HEK293 (cell line): ENCODE measurements around the gene PCGF1.
A peak's percentile ranks its signal among the peaks of the same experiment; 100 is the strongest.

Experiments used
- GLIS2 ChIP-seq: fragments of 450-650 bp; formaldehyde crosslinking; IDR thresholded peaks from 2 replicates; pipeline ENCODE4 v1.5.1; 2016; ENCODE audit warnings: missing biosample characterization, missing genetic modification characterization
- HOXD13 ChIP-seq: sonication (generic); formaldehyde crosslinking; IDR thresholded peaks from 2 replicates; pipeline ENCODE4 v1.8.0; 2022; ENCODE audit warnings: missing genetic modification reagents, borderline replicate concordance
- KLF1 ChIP-seq: fragments of 450-650 bp; formaldehyde crosslinking; IDR thresholded peaks from 2 replicates; pipeline ENCODE4 v1.5.1; 2016; ENCODE audit warnings: missing biosample characterization, missing genetic modification characterization
- SALL2 ChIP-seq: fragments of 450-650 bp; formaldehyde crosslinking; IDR thresholded peaks from 2 replicates; pipeline ENCODE4 v1.5.0; 2017; ENCODE audit warnings: missing biosample characterization, mild to moderate bottlenecking, missing genetic modification characterization, borderline replicate concordance
- ZEB2 ChIP-seq: fragments of 450-650 bp; formaldehyde crosslinking; IDR thresholded peaks from 2 replicates; pipeline ENCODE4 v1.5.1; 2016; ENCODE audit warnings: missing biosample characterization, missing genetic modification characterization
- ZFP69B ChIP-seq: fragments of 450-650 bp; formaldehyde crosslinking; IDR thresholded peaks from 2 replicates; pipeline ENCODE4 v1.5.1; 2016; ENCODE audit warnings: missing biosample characterization, missing genetic modification characterization
- ZNF146 ChIP-seq: fragments of 450-650 bp; formaldehyde crosslinking; IDR thresholded peaks from 2 replicates; pipeline ENCODE4 v1.5.1; 2016; ENCODE audit warnings: missing biosample characterization, missing genetic modification characterization
- ZNF174 ChIP-seq: fragments of 450-650 bp; formaldehyde crosslinking; IDR thresholded peaks from 2 replicates; pipeline ENCODE4 v1.5.0; 2017; ENCODE audit warnings: missing biosample characterization, mild to moderate bottlenecking, missing genetic modification characterization
- ZNF175 ChIP-seq: fragments of 450-650 bp; formaldehyde crosslinking; IDR thresholded peaks from 2 replicates; pipeline ENCODE4 v1.5.1; 2016; ENCODE audit warnings: missing biosample characterization, missing genetic modification characterization
- ZNF184 ChIP-seq: fragments of 450-650 bp; IDR thresholded peaks from 2 replicates; pipeline ENCODE4 v1.5.1; 2018; ENCODE audit warnings: missing biosample characterization, mild to moderate bottlenecking, missing genetic modification characterization
- ZNF2 ChIP-seq: fragments of 450-650 bp; formaldehyde crosslinking; IDR thresholded peaks from 2 replicates; pipeline ENCODE4 v1.5.1; 2016; ENCODE audit warnings: missing biosample characterization, missing genetic modification characterization
- ZNF23 ChIP-seq: fragments of 450-650 bp; formaldehyde crosslinking; IDR thresholded peaks from 2 replicates; pipeline ENCODE4 v1.5.1; 2016; ENCODE audit warnings: missing biosample characterization, missing genetic modification characterization, borderline replicate concordance
- ZNF239 ChIP-seq: fragments of 450-650 bp; formaldehyde crosslinking; IDR thresholded peaks from 2 replicates; pipeline ENCODE4 v1.5.1; 2016; ENCODE audit warnings: missing biosample characterization, missing genetic modification characterization
- ZNF473 ChIP-seq: fragments of 450-650 bp; formaldehyde crosslinking; IDR thresholded peaks from 2 replicates; pipeline ENCODE4 v1.5.1; 2017; ENCODE audit warnings: missing biosample characterization, missing genetic modification characterization
- ZNF48 ChIP-seq: fragments of 450-650 bp; formaldehyde crosslinking; IDR thresholded peaks from 2 replicates; pipeline ENCODE4 v1.5.1; 2016; ENCODE audit warnings: missing biosample characterization, missing genetic modification characterization
- ZNF514 ChIP-seq: fragments of 450-650 bp; formaldehyde crosslinking; IDR thresholded peaks from 2 replicates; pipeline ENCODE4 v1.5.1; 2016; ENCODE audit warnings: missing biosample characterization, missing genetic modification characterization
- ZNF707 ChIP-seq: fragments of 450-650 bp; formaldehyde crosslinking; IDR thresholded peaks from 2 replicates; pipeline ENCODE4 v1.5.1; 2016; ENCODE audit warnings: missing biosample characterization, missing genetic modification characterization
- ZNF776 ChIP-seq: fragments of 450-650 bp; formaldehyde crosslinking; IDR thresholded peaks from 2 replicates; pipeline ENCODE4 v1.5.0; 2017; ENCODE audit warnings: missing biosample characterization, missing genetic modification characterization, borderline replicate concordance
- ZNF837 ChIP-seq: fragments of 450-650 bp; formaldehyde crosslinking; IDR thresholded peaks from 2 replicates; pipeline ENCODE4 v1.5.1; 2016; ENCODE audit warnings: missing biosample characterization, missing genetic modification characterization
- ZNF843 ChIP-seq: fragments of 450-650 bp; formaldehyde crosslinking; IDR thresholded peaks from 2 replicates; pipeline ENCODE4 v1.5.1; 2016; ENCODE audit warnings: missing biosample characterization, missing genetic modification characterization
- ZSCAN23 ChIP-seq: fragments of 450-650 bp; formaldehyde crosslinking; IDR thresholded peaks from 2 replicates; pipeline ENCODE4 v1.5.1; 2016; ENCODE audit warnings: missing biosample characterization, missing genetic modification characterization
- TF ChIP-seq, protein P1 (sequence below): fragments of 450-650 bp; formaldehyde crosslinking; IDR thresholded peaks from 2 replicates; pipeline ENCODE4 v1.5.1; 2017; ENCODE audit warnings: missing biosample characterization, missing genetic modification characterization
- TF ChIP-seq, protein P2 (sequence below): fragments of 450-650 bp; formaldehyde crosslinking; IDR thresholded peaks from 2 replicates; pipeline ENCODE4 v1.5.1; 2017; ENCODE audit warnings: missing biosample characterization, missing genetic modification characterization
- TF ChIP-seq, protein P3 (sequence below): fragments of 450-650 bp; formaldehyde crosslinking; IDR thresholded peaks from 2 replicates; pipeline ENCODE4 v1.5.1; 2016; ENCODE audit warnings: missing biosample characterization, missing genetic modification characterization, borderline replicate concordance
- TF ChIP-seq, protein P4 (sequence below): fragments of 450-650 bp; formaldehyde crosslinking; IDR thresholded peaks from 2 replicates; pipeline ENCODE4 v1.5.1; 2017; ENCODE audit warnings: missing biosample characterization, missing genetic modification characterization
- TF ChIP-seq, protein P5 (sequence below): fragments of 450-650 bp; formaldehyde crosslinking; conservative IDR thresholded peaks from 2 replicates; pipeline ENCODE4 v1.5.1; 2016; ENCODE audit warnings: low read depth, missing biosample characterization, missing genetic modification characterization

PCGF1 gene

DNA sequence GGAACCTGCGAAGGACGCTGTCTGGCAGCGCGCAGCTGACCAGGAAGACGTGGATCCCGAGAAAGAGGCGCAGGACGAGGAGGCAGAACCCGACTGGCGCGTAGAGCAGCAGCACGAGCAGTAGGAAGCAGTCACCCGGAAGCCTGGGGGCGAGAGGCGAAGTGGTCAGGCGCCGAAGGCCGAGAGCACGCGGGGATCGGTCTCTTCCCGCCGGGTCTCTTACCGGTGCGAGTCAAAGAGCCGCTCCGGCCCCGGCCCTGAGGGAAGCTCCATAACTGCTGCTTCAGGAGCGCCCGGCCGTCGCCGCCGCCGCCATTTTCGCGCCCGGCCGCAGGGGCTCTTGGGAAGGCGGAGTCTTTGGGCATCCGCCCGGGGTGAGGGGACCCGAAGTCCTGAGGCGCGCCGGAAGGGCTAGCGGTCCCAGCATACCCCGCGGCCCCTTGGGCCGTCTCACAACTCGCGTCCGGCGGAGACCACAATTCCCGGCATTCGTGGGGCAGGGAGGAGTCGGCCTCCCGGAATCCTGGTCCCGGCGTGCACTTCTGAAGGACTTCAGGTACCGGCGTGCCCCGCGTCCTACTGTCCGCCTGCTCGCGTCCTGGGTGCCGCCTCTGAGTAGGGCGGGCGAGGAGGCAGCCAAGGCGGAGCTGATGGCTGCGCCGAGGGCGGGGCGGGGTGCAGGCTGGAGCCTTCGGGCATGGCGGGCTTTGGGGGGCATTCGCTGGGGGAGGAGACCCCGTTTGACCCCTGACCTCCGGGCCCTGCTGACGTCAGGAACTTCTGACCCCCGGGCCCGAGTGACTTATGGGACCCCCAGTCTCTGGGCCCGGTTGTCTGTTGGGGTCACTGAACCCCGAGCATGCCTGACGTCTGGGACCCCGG is 22.1 kb upstream of the PCGF1 start, which contains the start of the genes AUP1 and HTRA2 (continued):
- TF ChIP-seq, protein P1, sequence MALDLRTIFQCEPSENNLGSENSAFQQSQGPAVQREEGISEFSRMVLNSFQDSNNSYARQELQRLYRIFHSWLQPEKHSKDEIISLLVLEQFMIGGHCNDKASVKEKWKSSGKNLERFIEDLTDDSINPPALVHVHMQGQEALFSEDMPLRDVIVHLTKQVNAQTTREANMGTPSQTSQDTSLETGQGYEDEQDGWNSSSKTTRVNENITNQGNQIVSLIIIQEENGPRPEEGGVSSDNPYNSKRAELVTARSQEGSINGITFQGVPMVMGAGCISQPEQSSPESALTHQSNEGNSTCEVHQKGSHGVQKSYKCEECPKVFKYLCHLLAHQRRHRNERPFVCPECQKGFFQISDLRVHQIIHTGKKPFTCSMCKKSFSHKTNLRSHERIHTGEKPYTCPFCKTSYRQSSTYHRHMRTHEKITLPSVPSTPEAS, result no peak
- TF ChIP-seq ZNF776 (tag by site-specific recombination) (no peak), ZNF175 (no peak), ZNF514 (tag by site-specific recombination) (no peak), ZNF146 (tag by site-specific recombination) (no peak), ZSCAN23 (tag by site-specific recombination) (no peak), ZEB2 (peak; percentile 74), ZNF48 (tag by site-specific recombination) (no peak), ZNF184 (tag by site-specific recombination) (no peak), ZNF707 (tag by site-specific recombination) (no peak), HOXD13 (CRISPR knock-in tag) (no peak), ZFP69B (tag by site-specific recombination) (no peak), ZNF239 (tag by site-specific recombination) (no peak), GLIS2 (peak; percentile 46; the same call in 1 of the 2 replicates), ZNF23 (tag by site-specific recombination) (no peak), KLF1 (tag by site-specific recombination) (peak; percentile 10; the same call in 1 of the 2 replicates), ZNF174 (tag by site-specific recombination) (no peak), ZNF2 (no peak; the same call in 1 of the 2 replicates), ZNF837 (tag by site-specific recombination) (no peak), ZNF843 (tag by site-specific recombination) (peak; percentile 15; the same call in 1 of the 2 replicates), ZNF473 (tag by site-specific recombination) (no peak), SALL2 (tag by site-specific recombination) (no peak)
- TF ChIP-seq, protein P2, sequence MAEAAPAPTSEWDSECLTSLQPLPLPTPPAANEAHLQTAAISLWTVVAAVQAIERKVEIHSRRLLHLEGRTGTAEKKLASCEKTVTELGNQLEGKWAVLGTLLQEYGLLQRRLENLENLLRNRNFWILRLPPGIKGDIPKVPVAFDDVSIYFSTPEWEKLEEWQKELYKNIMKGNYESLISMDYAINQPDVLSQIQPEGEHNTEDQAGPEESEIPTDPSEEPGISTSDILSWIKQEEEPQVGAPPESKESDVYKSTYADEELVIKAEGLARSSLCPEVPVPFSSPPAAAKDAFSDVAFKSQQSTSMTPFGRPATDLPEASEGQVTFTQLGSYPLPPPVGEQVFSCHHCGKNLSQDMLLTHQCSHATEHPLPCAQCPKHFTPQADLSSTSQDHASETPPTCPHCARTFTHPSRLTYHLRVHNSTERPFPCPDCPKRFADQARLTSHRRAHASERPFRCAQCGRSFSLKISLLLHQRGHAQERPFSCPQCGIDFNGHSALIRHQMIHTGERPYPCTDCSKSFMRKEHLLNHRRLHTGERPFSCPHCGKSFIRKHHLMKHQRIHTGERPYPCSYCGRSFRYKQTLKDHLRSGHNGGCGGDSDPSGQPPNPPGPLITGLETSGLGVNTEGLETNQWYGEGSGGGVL, result no peak
- TF ChIP-seq, protein P3, sequence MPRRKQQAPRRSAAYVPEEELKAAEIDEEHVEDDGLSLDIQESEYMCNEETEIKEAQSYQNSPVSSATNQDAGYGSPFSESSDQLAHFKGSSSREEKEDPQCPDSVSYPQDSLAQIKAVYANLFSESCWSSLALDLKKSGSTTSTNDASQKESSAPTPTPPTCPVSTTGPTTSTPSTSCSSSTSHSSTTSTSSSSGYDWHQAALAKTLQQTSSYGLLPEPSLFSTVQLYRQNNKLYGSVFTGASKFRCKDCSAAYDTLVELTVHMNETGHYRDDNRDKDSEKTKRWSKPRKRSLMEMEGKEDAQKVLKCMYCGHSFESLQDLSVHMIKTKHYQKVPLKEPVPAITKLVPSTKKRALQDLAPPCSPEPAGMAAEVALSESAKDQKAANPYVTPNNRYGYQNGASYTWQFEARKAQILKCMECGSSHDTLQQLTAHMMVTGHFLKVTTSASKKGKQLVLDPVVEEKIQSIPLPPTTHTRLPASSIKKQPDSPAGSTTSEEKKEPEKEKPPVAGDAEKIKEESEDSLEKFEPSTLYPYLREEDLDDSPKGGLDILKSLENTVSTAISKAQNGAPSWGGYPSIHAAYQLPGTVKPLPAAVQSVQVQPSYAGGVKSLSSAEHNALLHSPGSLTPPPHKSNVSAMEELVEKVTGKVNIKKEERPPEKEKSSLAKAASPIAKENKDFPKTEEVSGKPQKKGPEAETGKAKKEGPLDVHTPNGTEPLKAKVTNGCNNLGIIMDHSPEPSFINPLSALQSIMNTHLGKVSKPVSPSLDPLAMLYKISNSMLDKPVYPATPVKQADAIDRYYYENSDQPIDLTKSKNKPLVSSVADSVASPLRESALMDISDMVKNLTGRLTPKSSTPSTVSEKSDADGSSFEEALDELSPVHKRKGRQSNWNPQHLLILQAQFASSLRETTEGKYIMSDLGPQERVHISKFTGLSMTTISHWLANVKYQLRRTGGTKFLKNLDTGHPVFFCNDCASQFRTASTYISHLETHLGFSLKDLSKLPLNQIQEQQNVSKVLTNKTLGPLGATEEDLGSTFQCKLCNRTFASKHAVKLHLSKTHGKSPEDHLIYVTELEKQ, result no peak
- TF ChIP-seq, protein P4, sequence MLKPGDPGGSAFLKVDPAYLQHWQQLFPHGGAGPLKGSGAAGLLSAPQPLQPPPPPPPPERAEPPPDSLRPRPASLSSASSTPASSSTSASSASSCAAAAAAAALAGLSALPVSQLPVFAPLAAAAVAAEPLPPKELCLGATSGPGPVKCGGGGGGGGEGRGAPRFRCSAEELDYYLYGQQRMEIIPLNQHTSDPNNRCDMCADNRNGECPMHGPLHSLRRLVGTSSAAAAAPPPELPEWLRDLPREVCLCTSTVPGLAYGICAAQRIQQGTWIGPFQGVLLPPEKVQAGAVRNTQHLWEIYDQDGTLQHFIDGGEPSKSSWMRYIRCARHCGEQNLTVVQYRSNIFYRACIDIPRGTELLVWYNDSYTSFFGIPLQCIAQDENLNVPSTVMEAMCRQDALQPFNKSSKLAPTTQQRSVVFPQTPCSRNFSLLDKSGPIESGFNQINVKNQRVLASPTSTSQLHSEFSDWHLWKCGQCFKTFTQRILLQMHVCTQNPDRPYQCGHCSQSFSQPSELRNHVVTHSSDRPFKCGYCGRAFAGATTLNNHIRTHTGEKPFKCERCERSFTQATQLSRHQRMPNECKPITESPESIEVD (tag by site-specific recombination), result no peak
- TF ChIP-seq, protein P5, sequence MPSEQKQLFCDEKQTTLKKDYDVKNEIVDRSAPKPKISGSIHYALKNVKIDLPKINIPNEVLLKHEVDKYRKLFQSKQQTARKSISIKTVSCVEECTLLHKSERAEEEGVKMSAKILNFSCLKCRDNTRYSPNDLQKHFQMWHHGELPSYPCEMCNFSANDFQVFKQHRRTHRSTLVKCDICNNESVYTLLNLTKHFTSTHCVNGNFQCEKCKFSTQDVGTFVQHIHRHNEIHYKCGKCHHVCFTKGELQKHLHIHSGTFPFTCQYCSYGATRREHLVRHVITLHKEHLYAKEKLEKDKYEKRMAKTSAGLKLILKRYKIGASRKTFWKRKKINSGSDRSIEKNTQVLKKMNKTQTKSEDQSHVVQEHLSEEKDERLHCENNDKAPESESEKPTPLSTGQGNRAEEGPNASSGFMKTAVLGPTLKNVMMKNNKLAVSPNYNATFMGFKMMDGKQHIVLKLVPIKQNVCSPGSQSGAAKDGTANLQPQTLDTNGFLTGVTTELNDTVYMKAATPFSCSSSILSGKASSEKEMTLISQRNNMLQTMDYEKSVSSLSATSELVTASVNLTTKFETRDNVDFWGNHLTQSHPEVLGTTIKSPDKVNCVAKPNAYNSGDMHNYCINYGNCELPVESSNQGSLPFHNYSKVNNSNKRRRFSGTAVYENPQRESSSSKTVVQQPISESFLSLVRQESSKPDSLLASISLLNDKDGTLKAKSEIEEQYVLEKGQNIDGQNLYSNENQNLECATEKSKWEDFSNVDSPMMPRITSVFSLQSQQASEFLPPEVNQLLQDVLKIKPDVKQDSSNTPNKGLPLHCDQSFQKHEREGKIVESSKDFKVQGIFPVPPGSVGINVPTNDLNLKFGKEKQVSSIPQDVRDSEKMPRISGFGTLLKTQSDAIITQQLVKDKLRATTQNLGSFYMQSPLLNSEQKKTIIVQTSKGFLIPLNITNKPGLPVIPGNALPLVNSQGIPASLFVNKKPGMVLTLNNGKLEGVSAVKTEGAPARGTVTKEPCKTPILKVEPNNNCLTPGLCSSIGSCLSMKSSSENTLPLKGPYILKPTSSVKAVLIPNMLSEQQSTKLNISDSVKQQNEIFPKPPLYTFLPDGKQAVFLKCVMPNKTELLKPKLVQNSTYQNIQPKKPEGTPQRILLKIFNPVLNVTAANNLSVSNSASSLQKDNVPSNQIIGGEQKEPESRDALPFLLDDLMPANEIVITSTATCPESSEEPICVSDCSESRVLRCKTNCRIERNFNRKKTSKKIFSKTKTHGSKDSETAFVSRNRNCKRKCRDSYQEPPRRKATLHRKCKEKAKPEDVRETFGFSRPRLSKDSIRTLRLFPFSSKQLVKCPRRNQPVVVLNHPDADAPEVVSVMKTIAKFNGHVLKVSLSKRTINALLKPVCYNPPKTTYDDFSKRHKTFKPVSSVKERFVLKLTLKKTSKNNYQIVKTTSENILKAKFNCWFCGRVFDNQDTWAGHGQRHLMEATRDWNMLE (tag by site-specific recombination), result 0 out of 2 replicates have a peak, but pooled peaks have one; percentile 47
